Regular cardiac myocyte (primary cell): Measurements from ENCODE around the gene COA4. TPM values are rescaled to one million over a fixed set of nuclear protein-coding genes. Genes with fewer than 3 reads are reported as not detected.

Experiments
- total RNA-seq: library from RNA; depleted of rRNA; stranded (reverse); fragments of >200 nt; gene quantifications from 2 replicates; pipeline ENCODE4 v1.2.3, GENCODE V29; 2014

The COA4 gene
- total RNA-seq: 70.5 and 107 TPM in 2 replicates

DNA sequence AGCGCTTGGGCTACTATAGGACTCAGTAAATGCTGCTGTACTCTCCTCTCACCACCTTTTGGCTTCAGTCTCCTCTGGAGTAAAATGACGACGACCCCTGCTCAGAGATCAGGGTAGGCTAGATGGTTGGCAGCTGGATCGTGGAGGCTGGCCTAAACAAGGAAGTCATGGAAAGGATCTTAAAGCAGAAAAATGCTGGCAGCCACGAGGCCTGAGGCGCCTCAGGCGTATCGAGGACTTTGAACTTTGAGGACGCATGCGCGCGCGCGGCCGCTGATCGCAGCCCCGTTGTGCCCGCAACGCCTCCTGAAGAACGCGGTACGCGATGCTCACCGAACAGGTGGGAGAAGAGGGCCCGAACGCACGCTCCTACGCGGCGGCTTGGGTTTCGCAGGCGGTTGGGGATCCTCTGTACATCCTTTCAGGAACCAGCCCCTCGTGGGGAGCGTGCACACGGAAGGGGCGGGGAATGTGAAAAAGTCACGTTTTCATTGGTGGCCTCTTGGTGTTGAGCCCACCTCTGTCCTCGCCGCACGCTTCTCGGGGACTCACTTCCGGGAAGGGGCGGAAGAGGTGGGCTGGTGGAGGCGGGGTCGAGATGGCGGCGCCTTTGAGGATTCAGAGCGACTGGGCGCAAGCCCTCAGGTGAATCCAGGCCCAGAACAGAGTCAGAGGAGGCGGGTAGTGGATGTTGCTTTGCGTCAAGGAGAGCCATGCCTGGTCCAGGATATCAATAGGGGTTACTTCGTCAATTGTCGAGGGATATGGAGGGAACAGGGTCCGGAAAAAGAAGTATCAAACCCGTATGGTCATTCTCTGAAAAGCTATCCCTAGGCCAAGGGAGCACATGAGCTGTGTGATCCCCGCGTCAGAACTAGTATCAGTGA is at the start of gene COA4, which contains the start of gene PAAF1:
TSS of gene COA4 (minus strand) at position 423 of the 887 bp plus-strand sequence. CDS start 3,468 bp downstream, outside the sequence.
TSS of gene PAAF1 (plus strand) at position 576 of the 887 bp plus-strand sequence. CDS start at position 599, 23 bp downstream.

Other genes starting within 250 kb of the COA4 start
- 0.38 and 1.1 TPM in 2 replicates for gene PLEKHB1, start 230.3 kb downstream of the COA4 start, total RNA-seq
- 150 and 215 TPM in 2 replicates for gene RAB6A, start 115.8 kb downstream of the COA4 start, total RNA-seq
- gene MRPL48, start 89.0 kb downstream of the COA4 start, total RNA-seq: 20.3 and 23.2 TPM in 2 replicates
- gene PAAF1, start 153 bp upstream of the COA4 start, total RNA-seq: 11.8 and 15.7 TPM in 2 replicates
- under 0.01 and 0.38 TPM in 2 replicates for gene DNAJB13, start 74.2 kb upstream of the COA4 start, total RNA-seq
- gene UCP2, start 106.0 kb upstream of the COA4 start, total RNA-seq: 0.56 and 0.77 TPM in 2 replicates
- gene UCP3, start 132.2 kb upstream of the COA4 start, total RNA-seq: 0.38 and 0.85 TPM in 2 replicates